Measurements from ENCODE around the gene ERI3. TPM values are rescaled to one million over a fixed set of nuclear protein-coding genes. Genes with fewer than 3 reads are reported as not detected.

The ERI3 gene
- total RNA-seq, 1 experiment from 2014 or later: 108 TPM

DNA sequence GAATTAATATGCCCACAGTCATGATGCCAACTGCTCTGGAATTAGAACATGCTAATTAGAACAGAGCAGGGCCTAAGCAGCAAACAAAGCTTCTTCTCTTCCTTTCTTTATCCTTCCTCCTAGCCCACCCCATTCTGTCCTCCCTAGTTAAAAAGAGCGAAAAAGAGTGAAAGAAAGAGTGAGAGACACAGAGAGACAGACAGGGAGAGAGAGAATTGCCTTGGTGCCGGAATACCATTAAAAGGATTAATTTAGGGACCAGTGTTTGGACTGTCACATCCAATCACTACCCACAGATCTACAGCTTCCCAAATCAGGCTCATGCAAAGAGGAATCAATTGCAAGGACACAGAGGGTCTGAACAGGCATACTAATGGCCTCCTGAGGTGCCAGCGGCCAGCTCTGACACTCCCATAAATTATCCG is 7.0 kb downstream of the ERI3 start:
- DNase-seq (ENCODE audit: low spot score): no peak

DNA sequence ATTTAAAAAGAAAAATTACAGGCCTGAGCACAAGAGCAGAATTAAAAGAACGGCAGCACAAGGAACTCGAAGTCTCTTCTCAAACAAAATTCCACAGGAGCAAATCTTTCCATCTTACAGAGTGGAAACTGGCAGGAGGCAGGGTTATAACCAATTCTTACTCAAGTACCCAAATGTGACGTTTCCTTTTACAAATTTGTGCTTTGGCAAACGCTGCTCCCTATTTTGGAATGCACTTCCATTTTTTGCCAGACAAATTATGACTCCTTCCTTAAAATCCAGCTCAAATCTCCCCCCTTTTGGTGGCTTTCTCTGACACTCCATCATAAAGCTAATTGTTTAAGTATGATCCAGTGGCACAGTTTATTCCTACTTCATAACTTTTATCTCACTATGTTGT is 7.8 kb downstream of the ERI3 start:
- no peak for DNase-seq (ENCODE audit: low spot score)

GRCh38 chr1:44346878-44347277 is 8.2 kb downstream of the ERI3 start:
- DNase-seq (ENCODE audit: low spot score): no peak

DNA sequence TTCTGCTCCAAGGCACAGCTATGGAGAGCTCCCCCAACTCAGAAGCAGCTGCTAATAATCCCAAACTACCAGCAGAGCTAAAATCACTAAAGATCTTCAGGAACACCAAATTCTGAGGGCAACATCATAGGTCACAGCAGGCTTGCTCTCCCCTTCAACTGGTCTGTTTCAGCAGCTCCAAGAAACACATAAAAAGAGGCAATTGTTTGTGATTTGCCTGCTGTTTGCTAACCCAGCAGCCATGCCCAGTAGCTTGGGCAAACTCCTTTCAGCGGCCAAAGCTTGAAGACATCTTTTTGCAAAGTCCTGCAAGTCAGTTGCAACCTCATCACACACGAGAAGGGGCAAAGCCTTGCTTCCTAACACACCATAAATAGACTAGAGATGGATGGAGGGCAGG is 8.9 kb downstream of the ERI3 start:
- DNase-seq (ENCODE audit: low spot score): no peak

- DNase-seq (ENCODE audit: low spot score): no peak
Observed at GRCh38 chr1:44345187-44345775, 9.8 kb downstream of the ERI3 start.

GRCh38 chr1:44339731-44340130 is 15.3 kb downstream of the ERI3 start:
- DNase-seq (ENCODE audit: low spot score): no peak

- no peak for DNase-seq (ENCODE audit: low spot score)
Observed at GRCh38 chr1:44338136-44338535, 16.9 kb downstream of the ERI3 start.

DNA sequence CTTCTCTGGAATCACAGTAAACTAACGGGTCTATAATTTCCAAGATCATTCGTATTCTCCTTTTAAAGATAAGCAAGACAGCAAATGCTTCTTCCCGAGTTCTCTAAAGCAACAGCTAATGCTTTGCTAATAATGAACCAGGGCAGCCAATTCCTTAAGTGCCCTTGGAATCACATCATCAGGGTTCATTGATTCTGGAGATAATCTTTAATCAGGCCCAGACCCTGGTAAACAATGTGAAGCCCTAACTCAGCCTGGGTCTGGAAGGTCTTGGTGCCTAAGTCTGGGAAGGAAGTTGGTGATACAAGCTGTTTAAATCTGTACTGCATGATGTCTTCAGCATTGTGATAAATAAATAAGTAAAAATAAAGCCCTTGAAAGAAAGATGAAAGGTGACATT is 18.4 kb downstream of the ERI3 start:
- DNase-seq (ENCODE audit: low spot score): no peak

DNA sequence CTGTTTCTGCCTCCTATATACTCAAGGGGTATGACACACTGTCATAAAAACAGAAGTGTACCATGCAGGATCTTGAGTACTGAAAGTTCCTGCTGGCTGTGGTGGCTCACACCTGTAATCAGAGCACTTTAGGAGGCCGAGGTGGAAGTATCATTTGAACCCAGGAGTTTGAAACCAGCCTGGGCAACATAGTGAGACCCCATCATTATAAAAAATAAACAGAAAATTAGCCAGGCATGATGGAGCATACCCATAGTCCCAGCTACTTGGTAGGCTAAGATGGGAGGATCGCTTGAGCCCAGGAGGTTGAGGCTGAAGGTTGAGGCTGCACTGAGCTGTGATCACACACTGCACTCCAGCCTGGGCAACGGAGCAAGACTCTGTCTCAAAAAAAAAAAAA is 20.1 kb downstream of the ERI3 start:
- no peak for DNase-seq (ENCODE audit: low spot score)

DNA sequence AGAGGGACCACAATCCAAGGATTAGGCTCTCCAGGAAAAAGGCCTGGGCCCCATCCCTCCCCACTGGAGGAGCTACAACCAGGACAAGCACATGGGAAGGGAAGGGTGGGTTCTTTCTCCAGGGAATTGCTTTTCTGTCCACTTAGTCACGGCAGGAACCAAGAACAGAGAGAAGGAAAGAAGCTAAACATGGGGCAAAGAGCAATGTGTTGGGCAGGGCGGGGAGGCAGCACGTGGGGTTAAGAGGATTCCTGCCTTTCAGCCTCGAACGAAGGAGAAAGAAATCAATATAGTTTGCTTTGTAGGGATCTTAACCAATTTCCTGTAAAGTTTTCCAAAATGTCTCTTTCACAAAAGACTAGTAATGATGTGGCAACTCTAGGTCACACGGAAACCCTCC is 21.7 kb downstream of the ERI3 start:
- DNase-seq (ENCODE audit: low spot score): no peak

- DNase-seq (ENCODE audit: low spot score): no peak
Observed at GRCh38 chr1:44332505-44332904, 22.6 kb downstream of the ERI3 start.

GRCh38 chr1:44330935-44331334 is 24.1 kb downstream of the ERI3 start:
- no peak for DNase-seq (ENCODE audit: low spot score)

- DNase-seq (ENCODE audit: low spot score): no peak
Observed at GRCh38 chr1:44328671-44329416, 26.2 kb downstream of the ERI3 start.

DNA sequence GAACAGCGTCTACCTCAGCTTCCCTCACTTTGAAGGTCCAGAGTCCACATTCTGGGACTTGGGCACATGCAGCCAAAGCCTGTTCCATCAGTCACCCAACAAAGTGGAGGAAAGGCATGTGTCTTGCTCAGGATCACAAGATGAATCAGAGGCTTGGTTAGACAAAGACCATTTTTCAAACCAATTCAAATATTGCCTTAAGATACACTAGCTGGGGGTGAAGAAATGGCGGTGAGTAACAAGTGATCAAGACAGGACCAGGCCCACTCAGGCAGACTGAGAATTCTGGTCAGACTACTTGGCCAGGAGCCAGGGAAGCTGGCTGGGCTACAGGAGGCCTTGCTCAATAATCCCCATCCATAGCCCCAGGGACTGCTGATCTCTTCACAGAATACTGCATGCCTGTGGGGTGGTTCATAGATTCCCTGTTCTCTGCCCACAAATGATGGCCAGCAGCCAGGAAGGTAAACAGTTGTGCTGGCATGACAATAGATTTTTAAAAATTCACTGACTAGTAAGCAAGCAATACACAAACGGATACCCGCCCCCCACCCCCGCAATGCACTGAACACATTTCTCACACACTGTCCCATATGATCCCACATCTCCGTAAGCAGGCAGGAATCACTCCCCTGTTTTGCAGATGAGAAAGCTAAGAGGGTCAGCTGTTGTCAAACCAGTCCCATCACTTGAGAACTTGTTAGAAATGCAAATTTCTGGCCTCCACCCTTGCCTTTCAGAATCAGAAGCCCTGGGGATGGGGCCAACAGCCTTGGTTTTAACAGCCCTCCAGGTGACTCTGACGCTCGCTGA is 27.2 kb downstream of the ERI3 start:
- peak; percentile 99 for DNase-seq (ENCODE audit: low spot score)

GRCh38 chr1:44326821-44327465 is 28.1 kb downstream of the ERI3 start:
- no peak for DNase-seq (ENCODE audit: low spot score)

GRCh38 chr1:44326024-44326701 is 28.9 kb downstream of the ERI3 start:
- peak; percentile 72 for DNase-seq (ENCODE audit: low spot score)

DNA sequence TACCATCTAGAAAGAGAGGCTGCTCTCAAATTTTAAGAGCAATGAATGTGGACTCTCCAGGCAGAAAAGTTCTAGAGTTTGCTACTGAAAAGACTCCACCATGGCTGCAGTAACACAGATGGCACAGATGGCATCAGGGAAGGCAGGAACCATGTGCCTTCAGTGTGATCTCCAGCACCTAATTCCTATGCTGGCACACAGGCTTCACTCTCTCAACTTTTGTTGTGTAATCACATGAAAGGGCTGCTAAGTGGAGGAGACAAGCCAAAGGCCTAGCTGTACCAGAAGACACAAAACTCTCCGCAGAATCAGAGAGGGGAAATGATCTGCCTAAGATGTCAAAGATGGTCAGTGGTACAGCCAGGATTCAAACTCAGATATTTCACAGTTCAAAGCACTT is 31.1 kb downstream of the ERI3 start:
- DNase-seq (ENCODE audit: low spot score): no peak

DNA sequence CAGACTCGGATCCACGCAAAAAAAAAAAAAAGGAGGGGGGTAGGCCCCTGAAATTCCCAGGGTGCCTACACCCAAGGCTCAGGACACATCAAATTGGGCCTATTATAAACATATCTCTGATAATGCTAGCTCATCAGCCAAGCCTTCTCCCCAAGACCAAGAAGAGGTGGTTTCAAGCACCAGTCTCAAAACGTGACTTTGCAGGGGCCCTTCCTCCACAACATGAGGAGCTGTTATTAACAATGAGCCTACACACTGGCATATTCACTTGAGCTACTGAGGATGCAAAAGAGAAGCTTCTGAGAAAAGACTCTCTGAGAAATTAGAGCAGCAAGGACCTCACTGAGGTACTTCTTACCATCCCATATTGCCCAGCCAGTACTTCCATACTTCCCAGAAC is 32.7 kb downstream of the ERI3 start:
- no peak for DNase-seq (ENCODE audit: low spot score)

DNA sequence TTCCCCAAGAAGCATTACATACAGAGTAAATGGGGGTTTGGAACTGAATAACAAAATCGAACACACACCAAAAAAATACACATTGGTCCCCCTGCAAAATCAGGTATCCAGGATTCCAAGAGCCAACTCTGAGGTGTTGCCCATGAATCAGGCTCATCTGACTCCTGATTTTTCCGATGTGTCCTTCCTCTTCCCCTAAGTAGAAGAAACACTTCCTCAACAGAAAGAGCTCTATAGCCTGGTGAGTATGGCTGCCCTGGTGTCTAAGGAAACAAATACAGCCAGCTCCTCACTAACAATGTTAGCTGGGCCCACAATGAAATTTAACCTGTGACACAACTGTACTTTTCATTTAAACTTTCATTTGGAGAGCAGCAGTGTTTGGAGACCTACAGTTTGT is 33.6 kb downstream of the ERI3 start:
- no peak for DNase-seq (ENCODE audit: low spot score)

GRCh38 chr1:44318097-44319088 is 36.7 kb downstream of the ERI3 start:
- peak; percentile 32 for DNase-seq (ENCODE audit: low spot score)
